Mucosa of stomach (tissue), 1 donor: Measurements from ENCODE around the gene CHD2.

Experiments
- H3K27me3 ChIP-seq: one replicate; pipeline ENCODE4 v1.7.0; 2013; ENCODE audit warnings: mild to moderate bottlenecking, low read length; ENCODE audit not compliant: control insufficient read depth, insufficient read depth
- H3K36me3 ChIP-seq: one replicate; pipeline ENCODE4 v1.7.0; 2013; ENCODE audit warnings: low read length; ENCODE audit not compliant: control insufficient read depth, insufficient read depth
- H3K4me1 ChIP-seq: one replicate; pipeline ENCODE4 v1.7.0; 2013; ENCODE audit warnings: mild to moderate bottlenecking, low read length; ENCODE audit not compliant: control insufficient read depth, insufficient read depth
- H3K4me3 ChIP-seq: one replicate; pipeline ENCODE4 v1.7.0; 2013; ENCODE audit warnings: low read length
- H3K9ac ChIP-seq: one replicate; pipeline ENCODE4 v1.7.0; 2013; ENCODE audit warnings: mild to moderate bottlenecking, low read length, moderate library complexity
- H3K9me3 ChIP-seq: one replicate; pipeline ENCODE4 v1.7.0; 2013; ENCODE audit warnings: mild to moderate bottlenecking, low read length, moderate library complexity; ENCODE audit not compliant: control insufficient read depth
- donor health status: Pancreatic carcinoma.

CHD2 gene

GRCh38 chr15:93068581-93069199, 168.6 kb downstream of the CHD2 start:
- no peaks in the 10 kb centered on the region for H3K9me3 ChIP-seq
- H3K4me1 ChIP-seq, result peaks cover 4% of the 10 kb centered on the region
- H3K4me3 ChIP-seq, result no peak overlapping the region
- no peaks in the 10 kb centered on the region for H3K36me3 ChIP-seq
- H3K27me3 ChIP-seq, result peaks cover 42% of the 10 kb centered on the region
- no peak overlapping the region for H3K9ac ChIP-seq

- Histone ChIP-seq H3K9ac (no peak overlapping the region), H3K27me3 (peaks cover 45% of the 10 kb centered on the region), H3K36me3 (no peaks in the 10 kb centered on the region), H3K4me1 (peaks cover 4% of the 10 kb centered on the region), H3K4me3 (no peak overlapping the region), H3K9me3 (no peaks in the 10 kb centered on the region)
These were observed 170.0 kb downstream of the CHD2 start for GRCh38 chr15:93070132-93070531.

GRCh38 chr15:93070551-93071296, 170.6 kb downstream of the CHD2 start:
- H3K9me3 ChIP-seq, result no peaks in the 10 kb centered on the region
- H3K4me1 ChIP-seq, result peaks cover 4% of the 10 kb centered on the region
- no peaks in the 10 kb centered on the region for H3K36me3 ChIP-seq
- peaks cover 47% of the 10 kb centered on the region for H3K27me3 ChIP-seq
- no peak overlapping the region for H3K4me3 ChIP-seq
- H3K9ac ChIP-seq, result no peak overlapping the region

- H3K9ac ChIP-seq, result peak overlapping the region; percentile 47
- H3K9me3 ChIP-seq, result no peaks in the 10 kb centered on the region
- H3K27me3 ChIP-seq, result peaks cover 48% of the 10 kb centered on the region
- H3K36me3 ChIP-seq, result no peaks in the 10 kb centered on the region
- peak overlapping the region; percentile 14 for H3K4me3 ChIP-seq
- peaks cover 4% of the 10 kb centered on the region for H3K4me1 ChIP-seq
These were observed 171.4 kb downstream of the CHD2 start for GRCh38 chr15:93071469-93071936.

- Histone ChIP-seq H3K27me3 (peaks cover 48% of the 10 kb centered on the region), H3K9ac (peak overlapping the region; percentile 47), H3K9me3 (no peaks in the 10 kb centered on the region), H3K4me1 (peaks cover 4% of the 10 kb centered on the region), H3K4me3 (peak overlapping the region; percentile 14), H3K36me3 (no peaks in the 10 kb centered on the region)
These were observed 171.9 kb downstream of the CHD2 start for GRCh38 chr15:93072011-93072410.

- Histone ChIP-seq H3K9ac (peak overlapping the region; percentile 47), H3K36me3 (no peaks in the 10 kb centered on the region), H3K4me3 (no peak overlapping the region), H3K27me3 (peaks cover 48% of the 10 kb centered on the region), H3K9me3 (no peaks in the 10 kb centered on the region), H3K4me1 (peaks cover 4% of the 10 kb centered on the region)
These were observed 172.6 kb downstream of the CHD2 start for GRCh38 chr15:93072411-93073394.

GRCh38 chr15:93073465-93073952, 173.4 kb downstream of the CHD2 start:
- Histone ChIP-seq H3K36me3 (no peaks in the 10 kb centered on the region), H3K4me3 (no peak overlapping the region), H3K4me1 (peaks cover 4% of the 10 kb centered on the region), H3K9ac (no peak overlapping the region), H3K27me3 (peaks cover 48% of the 10 kb centered on the region), H3K9me3 (no peaks in the 10 kb centered on the region)

- Histone ChIP-seq H3K4me1 (peaks cover 4% of the 10 kb centered on the region), H3K9me3 (no peaks in the 10 kb centered on the region), H3K9ac (no peak overlapping the region), H3K4me3 (no peak overlapping the region), H3K27me3 (peaks cover 48% of the 10 kb centered on the region), H3K36me3 (no peaks in the 10 kb centered on the region)
These were observed 174.5 kb downstream of the CHD2 start for GRCh38 chr15:93074599-93074998.

- no peak overlapping the region for H3K4me3 ChIP-seq
- H3K27me3 ChIP-seq, result peaks cover 44% of the 10 kb centered on the region
- no peaks in the 10 kb centered on the region for H3K36me3 ChIP-seq
- peaks cover 4% of the 10 kb centered on the region for H3K4me1 ChIP-seq
- H3K9me3 ChIP-seq, result no peaks in the 10 kb centered on the region
- no peak overlapping the region for H3K9ac ChIP-seq
These were observed 176.1 kb downstream of the CHD2 start for GRCh38 chr15:93076217-93076616.

GRCh38 chr15:93076875-93077274, 176.8 kb downstream of the CHD2 start:
- no peaks in the 10 kb centered on the region for H3K36me3 ChIP-seq
- H3K27me3 ChIP-seq, result peaks cover 39% of the 10 kb centered on the region
- peaks cover 4% of the 10 kb centered on the region for H3K4me1 ChIP-seq
- no peak overlapping the region for H3K9ac ChIP-seq
- no peak overlapping the region for H3K4me3 ChIP-seq
- H3K9me3 ChIP-seq, result no peaks in the 10 kb centered on the region
